Measurements from ENCODE around the gene TRIM66. TPM values are rescaled to one million over a fixed set of nuclear protein-coding genes. Genes with fewer than 3 reads are reported as not detected.

The TRIM66 gene
- total and polyA plus RNA-seq, 10 of the 15 experiments (the other 5 are each of a cell fraction or from before 2014, with no cell fraction given): 1.7 to 14.5 (median 7.4) TPM

GRCh38 chr11:8577791-8578581 is 104.5 kb downstream of the TRIM66 start:
- no peak overlapping the region for H2AFZ ChIP-seq (ENCODE audit: control insufficient read depth, low read depth, low read length)
- POLR2A ChIA-PET: no interaction called here
- no peaks in the 10 kb centered on the region for H3K79me2 ChIP-seq (ENCODE audit: control insufficient read depth, insufficient read depth, low read length)
- H4K20me1 ChIP-seq (ENCODE audit: control insufficient read depth, insufficient read depth): no peaks in the 10 kb centered on the region
- H3K9ac ChIP-seq (ENCODE audit: control insufficient read depth, insufficient read depth, low read length): no peak overlapping the region
- H3K36me3 ChIP-seq (ENCODE audit: control insufficient read depth in 2 of 2, insufficient read depth in 2 of 2, low read length in 1 of 2): no peaks in the 10 kb centered on the region
- 92% methylated on average over 2 of the region's 2 CpGs for WGBS (ENCODE audit: insufficient coverage, insufficient replicate concordance, low lambda C conversion rate, missing lambda C conversion rate)
- no TSS peak for BruUV-seq (replicated peaks)
- FAIRE-seq (no peak), DNase-seq (ENCODE audit: low read depth, low spot score) (no peak), ATAC-seq (no peak)
- RAD21 ChIA-PET (ENCODE audit: unreplicated experiment): interaction anchor here (1.6 kb wide), 1 partner anchor 11 kb away, joined by 12 read pairs; no protein-coding TSS in a partner anchor
- H3K4me3 ChIP-seq: no peak overlapping the region
- H3K9me3 ChIP-seq (replicated peaks; ENCODE audit: control insufficient read depth, insufficient read depth, low read length): peaks cover 2% of the 10 kb centered on the region
- H3K27me3 ChIP-seq (replicated peaks in 1 of 2; ENCODE audit: control insufficient read depth in 2 of 2, insufficient read depth in 2 of 2, low read length in 1 of 2): no peaks in the 10 kb centered on the region
- no peaks in the 10 kb centered on the region for H3K4me1 ChIP-seq (ENCODE audit: control insufficient read depth, insufficient read depth, low read length)
- in situ Hi-C loops (cut with MboI): no loop called here
- no peak overlapping the region for H3K4me2 ChIP-seq (ENCODE audit: control insufficient read depth, insufficient read depth)
- intact Hi-C loops (cut with micrococcal nuclease; ENCODE audit: unreplicated experiment): no loop called here
- H3K27ac ChIP-seq (ENCODE audit: control insufficient read depth, insufficient read depth): no peak overlapping the region
- SMC1A ChIA-PET (ENCODE audit: uncharacterized antibody, unreplicated experiment): interaction anchor here (0.9 to 1.8 kb wide), 4 partner anchors 11 to 16 kb away, joined by 3 to 5 read pairs (median 4); partner anchors contain the start of gene STK33
- CTCF ChIA-PET: interaction anchor here (1.2 to 1.6 kb wide), 2 partner anchors 9 to 11 kb away, joined by 3 to 9 read pairs; no protein-coding TSS in a partner anchor
- TF ChIP-seq ZNF274 (IDR thresholded peaks at IDR 0.05; ENCODE audit: insufficient read depth, insufficient read length) (no peak), ATF2 (IDR thresholded peaks at IDR 0.05; ENCODE audit: low read length) (no peak), ZNF217 (IDR thresholded peaks at IDR 0.05) (no peak), SRF (IDR thresholded peaks at IDR 0.05; ENCODE audit: low read depth in 2 of 2, low read length in 2 of 2) (no peak), ATF7 (IDR thresholded peaks at IDR 0.05; ENCODE audit: low read depth) (no peak), ASH2L (IDR thresholded peaks at IDR 0.05; ENCODE audit: borderline replicate concordance, low read depth) (no peak), FOS (IDR thresholded peaks at IDR 0.05; ENCODE audit: borderline replicate concordance, extremely low read depth, insufficient read length) (no peak), ELK1 (IDR thresholded peaks at IDR 0.05; ENCODE audit: low read depth, low read length) (no peak), SREBF2 (IDR thresholded peaks at IDR 0.05; ENCODE audit: low read length) (no peak), CREB1 (IDR thresholded peaks at IDR 0.05; ENCODE audit: low read depth) (no peak), CBX3 (IDR thresholded peaks at IDR 0.05; ENCODE audit: borderline replicate concordance, low read depth) (no peak), ZNF592 (IDR thresholded peaks at IDR 0.05) (no peak), CEBPZ (IDR thresholded peaks at IDR 0.05; ENCODE audit: low read depth, low read length) (no peak)

Measured in GM12878 (cell line).